GM18873 (cell line): ENCODE data around the gene MMP24.

Experiments
- ATAC-seq: cut with Tn5 transposase; IDR thresholded peaks from one replicate; pipeline ENCODE4 v1.9.1; 2021; ENCODE audit warnings: mild to moderate bottlenecking, moderate library complexity, moderate number of reproducible peaks; ENCODE audit not compliant: unreplicated experiment, low FRiP score

MMP24 gene

DNA sequence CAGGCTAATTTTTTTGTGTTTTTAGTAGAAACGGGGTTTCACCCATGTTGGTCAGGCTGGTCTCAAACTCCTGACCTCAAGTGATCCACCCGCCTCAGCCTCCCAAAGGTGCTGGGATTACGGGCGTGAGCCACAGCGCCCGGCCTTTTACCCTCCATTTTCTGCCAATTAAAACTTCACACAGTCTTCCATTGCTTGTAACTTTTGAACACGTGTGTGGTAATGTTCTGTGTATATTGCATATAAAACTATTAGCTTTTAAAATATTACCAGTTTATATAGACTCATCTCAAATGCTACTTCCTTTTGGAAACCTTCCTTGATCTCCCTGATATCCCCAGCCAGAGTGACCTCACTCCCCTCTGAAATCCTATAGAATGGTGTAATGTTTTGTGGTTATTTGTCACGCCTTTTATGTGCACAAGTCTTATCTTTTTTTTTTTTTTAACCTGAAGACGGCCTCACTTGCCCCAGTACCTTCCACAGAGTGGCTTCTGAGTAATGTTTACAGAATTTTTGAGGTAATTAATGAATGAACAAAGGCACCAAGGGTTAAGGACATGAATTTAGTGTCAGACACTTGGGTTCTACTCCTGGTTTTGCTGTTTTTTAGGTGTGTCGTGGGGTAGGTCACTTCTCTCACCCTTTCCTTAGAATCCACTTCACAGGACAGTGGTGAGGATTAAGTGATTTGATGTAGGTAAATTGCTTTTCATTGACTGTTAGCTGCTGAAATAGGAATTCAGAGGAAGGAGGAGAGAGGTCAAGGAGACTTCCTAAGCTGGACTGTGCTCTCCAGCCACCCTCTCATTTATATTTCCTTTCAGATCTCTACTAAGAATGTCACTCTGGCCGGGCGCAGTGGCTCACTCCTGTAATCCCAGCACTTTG is 11.2 kb upstream of the MMP24 start:
- ATAC-seq = no peak

DNA sequence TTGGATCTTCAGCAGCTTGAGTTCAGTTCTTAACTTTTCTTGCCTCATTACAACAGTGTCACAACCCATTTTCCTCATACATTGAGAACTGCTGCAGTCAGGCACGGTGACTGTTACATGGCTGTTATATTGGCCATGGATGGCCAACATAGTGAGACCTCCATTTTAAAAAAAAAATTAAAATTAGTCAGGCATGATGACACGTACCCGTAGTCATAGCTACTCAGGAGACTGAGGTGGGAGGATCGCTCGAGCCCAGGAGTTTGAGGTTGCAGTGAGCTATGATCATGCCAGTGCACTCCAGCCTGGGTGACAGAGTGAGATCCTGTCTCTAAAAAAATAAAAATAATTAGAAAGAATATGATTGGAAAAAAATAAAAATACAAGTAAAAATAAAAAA is 9.9 kb upstream of the MMP24 start:
- no peak for ATAC-seq

DNA sequence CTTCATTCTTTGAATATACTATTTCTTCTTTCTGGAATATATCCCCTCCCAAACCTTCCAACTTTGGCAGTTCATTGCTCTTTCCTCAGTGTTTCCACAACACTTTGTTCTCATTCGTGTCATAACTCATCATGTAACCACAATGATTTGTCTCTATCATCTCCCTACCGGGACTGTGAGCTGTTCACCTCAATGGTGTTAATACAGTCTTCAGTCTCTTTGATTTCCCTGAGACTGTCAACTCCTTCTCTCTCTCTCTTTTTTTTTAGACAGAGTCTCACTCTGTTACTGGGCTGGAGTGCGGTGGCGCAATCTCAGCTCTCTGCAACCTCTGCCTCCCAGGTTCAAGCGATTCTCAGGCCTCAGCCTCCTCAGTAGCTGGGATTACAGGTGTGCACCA is 2.5 kb upstream of the MMP24 start:
- no peak for ATAC-seq

DNA sequence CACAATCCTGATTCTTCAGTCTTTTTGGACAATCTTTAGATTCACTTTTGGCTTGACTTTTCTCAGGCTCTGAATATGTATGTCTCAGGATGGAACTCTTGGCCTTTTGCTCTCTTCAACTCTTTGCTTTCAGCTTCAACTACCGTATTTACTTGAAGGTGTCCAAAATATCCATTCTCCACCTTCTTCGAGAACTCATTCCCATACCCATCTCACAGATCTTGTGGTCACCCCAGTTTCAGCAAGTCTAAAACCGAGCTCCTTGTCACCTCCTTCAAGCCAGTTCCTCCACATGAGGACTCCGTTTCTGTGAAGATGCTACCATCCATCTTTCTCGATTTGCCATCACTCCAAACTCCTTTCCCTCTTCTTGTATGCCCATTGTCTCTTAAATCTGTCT is 2.0 kb upstream of the MMP24 start:
- ATAC-seq = no peak

DNA sequence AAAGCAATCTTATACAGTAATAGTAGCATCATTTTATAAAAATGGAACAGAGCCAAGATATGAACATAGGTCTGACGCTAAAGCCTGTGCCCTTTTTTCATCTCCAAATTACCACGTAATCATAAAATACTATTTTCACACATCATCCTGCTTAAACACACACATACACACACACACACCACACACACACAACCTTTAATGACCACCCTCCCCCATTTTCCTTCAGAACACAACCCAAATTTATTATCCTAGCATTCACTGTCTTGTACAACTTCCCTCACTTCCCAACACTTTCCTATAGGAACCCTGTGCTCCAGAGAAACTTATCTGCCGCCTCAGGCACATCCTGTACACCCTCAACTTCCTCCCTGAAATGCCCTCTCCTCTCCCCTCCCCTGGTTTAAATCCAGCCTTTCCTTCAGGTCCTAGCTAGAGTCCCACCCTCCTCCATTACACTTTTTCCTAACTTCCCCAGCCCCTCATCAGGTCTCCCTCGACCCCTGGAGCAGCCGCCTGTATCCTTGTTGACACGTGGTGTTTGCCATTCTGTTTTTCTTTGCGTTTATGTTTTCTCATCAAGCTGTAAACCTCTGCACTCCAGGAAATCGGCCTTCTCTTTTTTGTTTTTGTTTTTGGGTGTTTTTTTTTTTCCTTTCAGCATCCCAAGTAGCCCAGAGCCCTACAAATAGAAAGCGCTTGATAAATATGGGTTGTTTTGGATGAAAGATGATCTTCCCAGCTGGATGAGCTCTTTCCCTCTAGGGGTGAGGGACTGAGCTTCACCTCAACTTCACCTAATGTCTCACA is 968 bp upstream of the MMP24 start:
- ATAC-seq = no peak

DNA sequence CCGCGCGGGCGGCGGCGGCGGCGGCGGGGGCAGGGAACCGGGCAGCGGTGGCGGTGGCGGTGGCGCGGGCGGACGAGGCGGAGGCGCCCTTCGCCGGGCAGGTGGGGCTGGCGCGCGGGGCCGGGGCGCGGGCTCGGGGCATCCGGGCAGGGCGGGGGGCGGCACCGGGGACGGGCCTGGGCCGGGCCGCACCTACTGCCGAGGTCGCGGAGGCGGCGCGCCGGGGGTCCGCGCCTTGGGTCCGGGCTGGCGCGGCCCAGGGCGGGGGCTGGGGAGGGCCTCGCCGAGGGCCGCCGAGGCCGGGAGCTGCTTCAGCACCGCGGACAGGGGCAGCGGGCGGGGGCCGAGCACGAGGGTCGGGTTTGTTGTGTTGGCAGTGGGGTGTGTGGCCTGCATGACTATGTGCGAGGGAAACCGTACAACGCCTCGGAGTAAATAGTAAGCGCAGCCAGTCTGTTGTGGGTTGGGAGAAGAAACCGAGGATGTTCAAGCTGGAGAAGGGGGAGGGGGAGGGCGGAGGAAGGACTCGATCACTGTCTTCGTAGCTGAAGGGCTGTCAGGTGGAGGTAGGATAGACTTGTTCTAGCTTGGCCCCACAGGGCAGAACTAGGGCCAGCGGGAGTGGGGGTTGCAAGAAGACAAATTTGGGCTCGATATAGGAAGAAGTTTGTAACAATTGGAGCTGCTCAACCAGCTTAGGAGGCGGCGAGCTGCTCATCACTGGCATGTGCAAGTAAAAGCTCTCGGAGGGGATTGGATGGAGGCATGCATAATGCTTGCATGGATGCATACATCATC is 593 bp downstream of the MMP24 start:
- no peak for ATAC-seq

DNA sequence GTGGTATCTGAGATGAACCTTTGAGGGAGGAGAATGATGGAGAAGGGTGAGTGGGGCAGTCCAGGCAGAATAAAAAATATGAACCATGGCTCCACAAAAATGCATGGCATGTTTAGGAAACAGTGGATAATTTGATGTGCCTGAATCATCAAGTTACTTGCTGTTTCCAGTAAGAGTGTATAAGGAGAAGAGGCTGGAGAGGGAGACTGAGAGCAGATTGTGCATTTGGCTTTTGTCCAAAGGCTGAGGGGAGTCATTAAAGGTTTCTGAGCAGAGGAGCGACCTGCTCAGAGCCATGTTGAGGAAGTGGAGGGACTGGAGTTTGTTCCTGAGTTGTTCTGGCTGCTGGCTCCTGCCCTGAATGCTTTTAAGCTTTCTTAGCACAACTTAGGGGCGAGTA is 6.1 kb downstream of the MMP24 start:
- ATAC-seq = no peak

DNA sequence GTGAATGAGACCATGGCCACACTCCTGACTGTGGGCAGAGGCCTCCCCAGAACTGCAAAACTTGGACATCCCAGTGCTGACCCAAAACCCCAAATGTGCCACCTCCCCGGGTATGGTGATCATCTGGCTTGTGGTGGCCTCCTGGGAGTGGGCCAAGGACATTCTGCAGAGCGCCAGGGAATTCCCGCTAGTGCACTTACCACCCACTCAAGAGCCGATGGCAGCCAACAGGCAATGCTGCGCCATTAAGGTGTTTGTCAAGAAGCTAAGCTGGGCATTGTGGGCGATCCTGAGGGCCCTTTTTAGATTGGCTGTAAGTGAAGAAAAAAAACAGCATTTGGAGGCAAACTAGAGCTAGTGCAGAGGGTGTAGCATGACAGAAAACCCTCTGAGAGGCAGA is 9.4 kb downstream of the MMP24 start:
- no peak for ATAC-seq

DNA sequence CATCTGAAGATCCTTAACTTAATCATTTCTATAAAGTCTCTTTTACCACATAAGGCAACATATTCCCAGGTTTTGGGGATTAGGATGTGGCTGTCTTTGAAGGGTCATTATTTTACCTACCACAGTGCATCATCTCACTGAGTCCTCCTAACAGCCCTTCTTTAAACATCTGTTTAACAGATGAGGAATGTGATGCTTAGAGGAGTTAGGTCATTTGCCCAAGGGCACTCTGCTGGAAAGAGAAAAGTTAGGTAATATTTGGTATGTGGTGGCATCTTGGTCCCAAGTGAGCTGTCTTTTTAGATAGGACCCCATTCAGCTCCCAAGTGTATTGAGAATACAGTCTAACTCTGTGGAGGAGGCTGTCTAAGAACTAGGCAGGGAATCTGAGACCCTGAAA is 11.0 kb downstream of the MMP24 start:
- ATAC-seq = no peak

DNA sequence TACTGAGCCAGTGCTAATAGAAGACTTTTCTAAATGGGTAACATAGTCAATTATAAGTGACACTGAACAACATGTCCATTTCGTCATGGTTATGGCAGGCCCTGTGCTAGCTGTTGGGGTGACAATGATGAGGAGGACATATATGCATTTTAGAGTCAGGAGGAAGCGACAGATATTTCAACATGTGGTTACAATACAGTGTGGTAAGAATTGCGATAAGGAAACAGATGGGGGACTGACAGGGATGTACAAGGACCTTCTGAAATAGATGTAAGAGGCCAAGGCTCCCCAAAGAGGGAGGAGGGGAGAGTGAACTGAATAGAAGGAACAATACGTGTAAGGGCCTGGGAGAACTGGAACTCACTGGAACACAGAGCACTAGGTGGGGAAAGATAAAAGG is 11.7 kb downstream of the MMP24 start:
- no peak for ATAC-seq

DNA sequence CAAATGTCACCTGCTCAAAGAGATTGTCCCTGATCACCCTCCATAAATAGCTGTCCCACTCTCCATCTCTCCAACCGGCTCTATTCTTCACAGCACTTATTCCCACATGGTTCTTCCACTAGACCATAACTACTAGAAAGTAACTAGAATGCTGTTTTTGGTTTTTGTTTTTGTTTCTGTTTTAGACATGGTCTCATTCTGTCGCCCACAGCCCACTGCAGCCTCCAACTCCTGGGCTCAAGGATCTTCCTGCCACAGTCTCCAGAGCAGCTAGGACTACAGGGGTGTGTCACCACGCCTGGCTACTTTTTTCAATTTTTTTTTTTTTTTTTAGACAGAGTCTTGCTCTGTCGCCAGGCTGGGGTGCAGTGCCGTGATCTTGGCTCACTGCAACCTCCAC is 12.2 kb downstream of the MMP24 start:
- ATAC-seq = no peak

DNA sequence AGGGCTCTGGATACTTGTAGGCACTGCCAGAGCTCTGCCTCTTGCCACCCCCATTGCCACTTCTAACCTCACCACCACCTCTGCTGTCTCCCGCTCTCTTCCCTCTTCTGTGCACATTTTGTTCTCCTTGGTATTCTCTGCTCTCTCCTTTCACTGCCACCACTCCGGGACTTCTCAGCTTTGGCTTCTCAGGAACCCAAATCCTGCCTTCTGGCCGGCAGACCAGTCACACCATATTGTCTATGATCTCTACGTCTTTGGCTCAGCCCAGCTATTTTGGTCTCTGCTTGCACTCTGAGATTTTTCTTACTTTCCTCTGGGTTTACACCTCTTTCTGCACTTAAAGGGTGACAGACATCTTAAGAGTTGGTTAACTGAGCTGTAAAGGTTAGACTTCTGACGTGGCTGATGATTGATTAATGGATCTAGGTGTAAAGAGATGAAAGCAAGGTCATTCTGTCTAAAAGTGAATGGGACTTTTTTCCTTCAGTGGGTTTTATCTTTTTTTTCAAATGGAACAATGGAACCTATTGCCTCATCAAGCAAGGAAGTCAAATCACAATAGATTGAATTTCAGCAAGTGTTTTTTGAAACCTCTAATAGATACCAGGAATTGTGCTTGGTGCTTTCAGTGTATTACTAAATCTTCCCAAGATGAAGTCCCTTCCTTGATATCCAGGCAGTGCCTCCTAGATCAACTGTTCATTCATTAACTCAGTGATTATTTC is 13.8 kb downstream of the MMP24 start:
- no peak for ATAC-seq

DNA sequence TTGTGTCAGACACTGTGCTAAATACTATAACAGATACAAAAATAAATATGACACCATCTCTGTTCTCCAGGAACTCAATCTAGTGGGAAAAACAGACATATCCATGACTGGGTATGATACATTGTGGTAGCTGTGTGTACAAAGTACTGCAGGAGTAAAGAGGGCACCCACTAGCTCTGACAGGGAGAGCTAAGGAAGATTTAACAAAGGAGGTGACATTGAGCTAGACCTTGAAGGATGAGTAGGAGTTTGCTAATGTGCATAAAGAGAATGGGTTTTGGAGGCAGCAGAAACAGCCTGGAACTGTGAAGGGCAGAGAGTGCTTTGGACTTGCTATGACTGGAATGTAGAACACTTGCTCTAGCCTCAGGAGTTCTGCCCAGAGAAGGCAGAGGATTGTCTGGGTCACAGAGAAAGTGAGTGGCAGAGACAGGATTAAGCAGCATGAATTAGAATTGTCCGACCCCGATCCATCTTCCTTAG is 14.4 kb downstream of the MMP24 start:
- no peak for ATAC-seq

DNA sequence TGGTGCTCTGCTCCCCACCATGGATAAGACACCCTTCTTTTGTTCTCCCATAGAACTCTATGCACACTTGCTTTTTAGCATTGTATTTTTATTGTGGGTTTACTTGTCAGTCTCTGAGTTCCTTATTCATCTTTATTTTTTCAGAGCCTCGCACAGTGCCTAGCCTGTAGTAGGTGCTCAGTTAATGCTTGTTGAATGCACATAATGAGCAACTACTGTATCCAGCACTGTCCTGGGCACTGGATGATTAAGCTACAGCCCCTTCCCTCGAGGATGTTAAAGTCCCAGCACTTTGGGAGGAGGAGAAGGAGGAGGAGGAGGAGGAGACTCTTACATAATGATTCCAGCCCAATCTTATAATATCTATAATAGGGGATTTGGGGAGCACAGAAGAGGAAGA is 16.8 kb downstream of the MMP24 start:
- ATAC-seq = no peak

DNA sequence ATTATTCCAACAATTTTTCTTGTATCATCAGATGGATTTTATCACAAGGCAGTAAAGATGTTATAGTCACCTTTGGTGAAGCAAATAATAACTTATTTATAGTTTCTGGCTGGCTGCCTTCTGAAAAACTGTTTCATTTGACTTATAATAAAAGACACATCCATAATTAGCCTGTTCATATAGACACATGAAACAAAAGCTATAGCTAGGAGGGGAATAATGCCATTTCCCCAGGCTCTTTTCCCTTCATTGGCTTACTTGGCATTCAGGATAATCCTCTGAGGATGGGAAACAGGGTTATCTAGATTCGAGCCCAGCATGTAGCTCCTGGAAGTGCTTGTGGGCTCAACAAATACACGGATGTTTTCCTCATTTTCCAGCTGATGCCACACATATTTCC is 17.5 kb downstream of the MMP24 start:
- no peak for ATAC-seq

DNA sequence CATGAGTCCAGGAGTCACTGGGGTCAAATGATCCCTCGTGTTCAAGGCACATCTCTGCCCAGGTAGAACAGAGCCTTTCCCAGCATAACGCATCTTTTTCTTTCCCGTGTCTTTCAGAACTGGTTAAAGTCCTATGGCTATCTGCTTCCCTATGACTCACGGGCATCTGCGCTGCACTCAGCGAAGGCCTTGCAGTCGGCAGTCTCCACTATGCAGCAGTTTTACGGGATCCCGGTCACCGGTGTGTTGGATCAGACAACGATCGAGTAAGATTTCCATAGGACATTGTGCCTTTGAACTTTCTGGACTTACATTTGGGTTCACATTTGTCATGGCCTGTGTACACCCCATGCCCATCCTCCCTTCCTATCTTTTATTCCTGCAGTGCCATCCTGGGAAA is 20.2 kb downstream of the MMP24 start:
- no peak for ATAC-seq

DNA sequence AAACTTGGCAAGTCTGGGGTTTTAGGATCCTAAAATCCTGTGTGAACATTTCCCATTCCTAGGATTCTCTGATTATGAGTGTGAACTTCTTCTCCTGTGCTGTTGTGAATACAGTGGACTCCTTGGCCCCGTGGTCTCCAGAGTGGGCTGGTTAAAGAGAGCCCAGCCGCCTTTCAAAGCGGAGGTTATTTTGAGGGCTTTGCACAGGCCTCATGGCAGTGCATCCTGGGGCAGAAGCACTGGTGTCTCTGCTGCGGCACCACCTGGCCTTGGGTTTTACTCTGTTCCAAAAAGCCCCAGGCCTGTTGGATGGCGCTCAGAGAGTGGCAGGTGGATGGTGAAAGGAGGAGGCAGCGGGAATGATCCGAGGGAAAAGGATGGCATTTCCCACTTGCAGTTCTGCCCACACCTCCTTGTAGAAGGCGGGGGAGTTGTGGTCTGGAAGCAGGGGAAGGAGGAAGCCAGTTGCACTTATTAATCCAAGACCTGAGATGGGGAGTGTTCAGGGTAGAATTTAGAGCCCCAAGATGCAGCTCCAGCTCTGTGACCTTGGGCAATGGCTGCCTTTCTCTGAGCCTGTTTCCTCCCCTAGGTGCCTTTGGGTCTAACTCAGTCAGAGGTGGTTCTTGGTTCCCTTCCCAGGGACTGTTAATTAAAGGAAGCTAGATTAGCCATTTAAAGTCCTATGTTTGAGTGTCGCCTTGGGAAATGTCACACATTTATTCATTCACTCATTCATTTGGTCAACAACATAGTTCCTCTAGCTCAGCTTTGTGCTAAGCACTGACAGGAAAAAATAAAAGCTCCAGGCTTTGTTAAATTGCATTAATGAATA is 22.4 kb downstream of the MMP24 start:
- no peak for ATAC-seq

DNA sequence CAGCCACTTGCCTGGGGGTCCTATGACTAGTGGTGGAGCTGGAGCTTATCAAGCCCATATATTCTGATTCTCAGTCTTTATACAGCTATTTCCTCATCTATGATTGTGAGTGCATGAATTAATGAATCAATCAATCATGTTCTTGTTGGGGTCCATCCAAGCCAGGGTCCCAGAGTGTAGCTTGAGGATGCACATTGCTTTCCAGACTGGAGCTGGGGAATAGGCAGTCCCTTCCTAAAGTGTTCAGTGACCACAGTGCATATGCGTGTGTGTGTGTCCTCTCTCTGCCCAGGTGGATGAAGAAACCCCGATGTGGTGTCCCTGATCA is 25.1 kb downstream of the MMP24 start:
- no peak for ATAC-seq

DNA sequence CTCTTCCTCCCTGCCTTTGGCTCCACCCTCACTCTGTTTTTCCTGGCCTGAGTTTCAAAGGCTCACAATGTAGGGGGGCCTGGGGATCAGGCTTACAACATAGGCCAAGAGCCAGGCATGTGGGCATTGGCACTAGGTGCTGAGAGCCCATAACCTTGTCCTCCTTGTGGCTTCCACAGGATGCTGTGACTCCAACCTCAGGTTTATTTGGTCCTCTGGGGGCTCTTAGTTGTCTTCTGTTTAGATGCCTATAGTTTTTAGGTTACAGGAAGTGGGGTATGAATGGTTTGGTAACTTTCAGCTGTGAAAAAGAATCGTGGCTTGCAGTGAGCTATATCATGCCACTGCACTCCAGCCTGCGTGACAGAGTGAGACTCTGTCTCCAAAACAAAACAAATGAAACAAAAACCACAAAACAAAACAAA is 25.6 kb downstream of the MMP24 start:
- no peak for ATAC-seq
